HCT116 (cell line): Measurements from ENCODE around the gene TMEFF2. TPM values are rescaled to one million over a fixed set of nuclear protein-coding genes. Genes with fewer than 3 reads are reported as not detected.

Source experiments
- ATAC-seq: fragments of 200-7000 bp; cut with Tn5 transposase; 2 replicates; pipeline ENCODE4 v1.9.1; 2020; ENCODE audit warnings: mild to moderate bottlenecking, moderate library complexity
- BruUV-seq: library from RNA; stranded (reverse); fragments of 400-500 nt; replicated peaks from 2 replicates; lab custom pipeline; 2021; lab: Mats Ljungman, UMichigan
- CTCF ChIA-PET: fragments of 300-600 bp; sonication (Branson Sonifier 250); formaldehyde crosslinking; loops from one replicate; lab custom pipeline; 2021; ENCODE audit warnings: antibody characterized with exemption; lab: Charles Lee
- POLR2A ChIA-PET: fragments of 300-600, 350-600 bp; sonication (Branson Sonifier 250); formaldehyde crosslinking; loops from one replicate; lab custom pipeline; 2021; ENCODE audit warnings: antibody characterized with exemption; lab: Charles Lee
- RAD21 ChIA-PET, 2 experiments: fragments of 300-600 bp; sonication (Branson Sonifier 250); formaldehyde crosslinking; loops; one replicate each; lab custom pipeline; 2023; ENCODE audit warnings: low total read pairs in 2 of 2; ENCODE audit not compliant: uncharacterized antibody in 2 of 2, unreplicated experiment in 2 of 2, low non-redundant PET in 1 of 2; lab: Charles Lee
- DNase-seq: peaks from one replicate; pipeline ENCODE4 v3.0.0-alpha.2; 2010; ENCODE audit warnings: low read depth, low spot score
- H2AFZ ChIP-seq: fragments of 200-600 bp; shearing (Covaris generic), sonication (generic); 2 replicates; pipeline ENCODE4 v1.6.1; 2017; ENCODE audit warnings: low read depth, mixed run types, mixed read lengths, antibody characterized with exemption, low read length; ENCODE audit not compliant: poor library complexity, severe bottlenecking
- H3K27ac ChIP-seq: 2 replicates; pipeline ENCODE4 v1.5.1; 2012; ENCODE audit warnings: low read depth, low read length
- H3K27me3 ChIP-seq: fragments of 200-600 bp; sonication (generic); 2 replicates; pipeline ENCODE4 v1.6.1; 2016; ENCODE audit warnings: mixed run types, low read length, mixed read lengths; ENCODE audit not compliant: insufficient read depth
- H3K36me3 ChIP-seq, 2 experiments: fragments of 200-500 bp in 1 of 2; fragments of 200-600 bp in 1 of 2; sonication (Bioruptor generic) in 1 of 2; sonication (generic) in 1 of 2; 2 replicates each; pipeline versions ENCODE4 v1.5.1 to v1.6.1; 2014 to 2016; ENCODE audit warnings: low read length in 2 of 2, inconsistent platforms in 1 of 2, mixed read lengths in 1 of 2, mixed run types in 1 of 2; ENCODE audit not compliant: insufficient read depth in 2 of 2, control insufficient read depth in 1 of 2
- H3K4me1 ChIP-seq, 2 experiments: fragments of 200-600 bp in 1 of 2; sonication (generic) in 1 of 2; 2 replicates each; pipeline versions ENCODE4 v1.5.1 to v1.6.1; 2012 to 2017; ENCODE audit warnings: low read length in 2 of 2, inconsistent platforms in 1 of 2, mild to moderate bottlenecking in 1 of 2, mixed read lengths in 1 of 2, mixed run types in 1 of 2, moderate library complexity in 1 of 2; ENCODE audit not compliant: insufficient read depth in 2 of 2, control insufficient read depth in 1 of 2
- H3K4me2 ChIP-seq: fragments of 200-600 bp; sonication (generic); 2 replicates; pipeline ENCODE4 v1.6.1; 2017; ENCODE audit warnings: mixed run types, low read length, mixed read lengths
- H3K4me3 ChIP-seq, 2 experiments: fragments of 200-600 bp in 1 of 2; sonication (generic) in 1 of 2; replicated peaks in 1 of 2; 2 replicates each; pipeline ENCODE4 v1.5.1; 2011 to 2016; ENCODE audit warnings: low read length in 2 of 2, control low read depth in 1 of 2, low read depth in 1 of 2, mild to moderate bottlenecking in 1 of 2, mixed read lengths in 1 of 2, mixed run types in 1 of 2
- H3K79me2 ChIP-seq: fragments of 200-600 bp; sonication (generic); 2 replicates; pipeline ENCODE4 v1.6.1; 2017; ENCODE audit warnings: mild to moderate bottlenecking, mixed run types, low read length, moderate library complexity, mixed read lengths; ENCODE audit not compliant: insufficient read depth
- H3K9ac ChIP-seq: fragments of 200-600 bp; sonication (generic); 2 replicates; pipeline ENCODE4 v1.6.1; 2016; ENCODE audit warnings: low read length, mixed read lengths
- H3K9me2 ChIP-seq: fragments of 200-600 bp; sonication (generic), shearing (Covaris generic); 2 replicates; pipeline ENCODE4 v1.6.1; 2017; ENCODE audit warnings: mixed run types, mild to moderate bottlenecking, moderate library complexity; ENCODE audit not compliant: insufficient read depth
- H3K9me3 ChIP-seq, 2 experiments: fragments of 200-500 bp in 1 of 2; fragments of 200-600 bp in 1 of 2; sonication (Bioruptor generic) in 1 of 2; sonication (generic) in 1 of 2; 2 replicates each; pipeline ENCODE4 v1.6.1; 2014 to 2017; ENCODE audit warnings: low read length in 2 of 2, mixed read lengths in 2 of 2, inconsistent platforms in 1 of 2, low read depth in 1 of 2, mild to moderate bottlenecking in 1 of 2, mixed run types in 1 of 2, moderate library complexity in 1 of 2; ENCODE audit not compliant: control insufficient read depth in 1 of 2, insufficient read depth in 1 of 2
- H4K20me1 ChIP-seq: fragments of 200-600 bp; sonication (generic), shearing (Covaris generic); 2 replicates; pipeline ENCODE4 v1.6.1; 2017; ENCODE audit warnings: mixed run types, mild to moderate bottlenecking, moderate library complexity; ENCODE audit not compliant: insufficient read depth
- CBX3 ChIP-seq: IDR thresholded peaks from 2 replicates; pipeline ENCODE4 v1.6.1; 2012; ENCODE audit warnings: low read depth
- CEBPB ChIP-seq: IDR thresholded peaks from 2 replicates; pipeline ENCODE4 v1.6.1; 2012; ENCODE audit warnings: low read depth
- EGR1 ChIP-seq: IDR thresholded peaks from 2 replicates; pipeline ENCODE4 v1.6.1; 2012; ENCODE audit warnings: low read depth
- ELF1 ChIP-seq: IDR thresholded peaks from 2 replicates; pipeline ENCODE4 v1.6.1; 2012; ENCODE audit warnings: low read depth, borderline replicate concordance
- EZH2phosphoT487 ChIP-seq: fragments of 200-600 bp; IDR thresholded peaks from 2 replicates; pipeline ENCODE4 v1.6.1; 2018; ENCODE audit warnings: antibody characterized with exemption, borderline replicate concordance
- FOSL1 ChIP-seq: IDR thresholded peaks from 2 replicates; pipeline ENCODE4 v1.6.1; 2012; ENCODE audit warnings: low read depth
- MAX ChIP-seq: IDR thresholded peaks from 2 replicates; pipeline ENCODE4 v1.6.1; 2012
- POLR2AphosphoS5 ChIP-seq: IDR thresholded peaks from 2 replicates; pipeline ENCODE4 v1.6.1; 2011; ENCODE audit warnings: mild to moderate bottlenecking, low read depth, low read length, moderate library complexity
- REST ChIP-seq: IDR thresholded peaks from 2 replicates; pipeline ENCODE4 v1.6.1; 2012; ENCODE audit warnings: low read depth
- SP1 ChIP-seq: IDR thresholded peaks from 2 replicates; pipeline ENCODE4 v1.6.1; 2012; ENCODE audit warnings: low read depth
- ZFX ChIP-seq: fragments of 450-650 bp; IDR thresholded peaks from 2 replicates; pipeline ENCODE4 v1.6.1; 2017
- ZNF274 ChIP-seq: fragments of 200-500 bp; sonication (Bioruptor generic); IDR thresholded peaks from 2 replicates; pipeline ENCODE4 v1.6.1; 2014; ENCODE audit warnings: mild to moderate bottlenecking, low read depth, low read length, inconsistent platforms
- intact Hi-C: fragments of 100-400 bp; cut with micrococcal nuclease; formaldehyde crosslinking; loops from 2 replicates; pipeline ENCODE4 v1.10.0; 2022
- total RNA-seq: library from RNA; stranded (reverse); gene quantifications from one replicate; pipeline ENCODE4 v1.2.1, GENCODE V29; 2021; ENCODE audit not compliant: unreplicated experiment

TMEFF2 gene
- total RNA-seq, 1 experiment from 2014 or later: not detected

- H3K79me2 ChIP-seq: no peaks in the 10 kb centered on the region
- H3K9me3 ChIP-seq: no peaks in the 10 kb centered on the region
- H3K36me3 ChIP-seq: no peaks in the 10 kb centered on the region
- TF ChIP-seq POLR2AphosphoS5: no peak
- no peak for TF ChIP-seq FOSL1
- TF ChIP-seq CEBPB: no peak
- TF ChIP-seq ZFX: no peak
- H3K9ac ChIP-seq: no peak overlapping the region
- H3K4me3 ChIP-seq: no peak overlapping the region
- no peaks in the 10 kb centered on the region for H3K9me2 ChIP-seq
- POLR2A ChIA-PET: no interaction called here
- H3K4me2 ChIP-seq: no peak overlapping the region
- H3K4me1 ChIP-seq: no peaks in the 10 kb centered on the region; a peak in 1 of 4 replicates
- BruUV-seq: no TSS peak
- H3K27me3 ChIP-seq: no peaks in the 10 kb centered on the region
- H2AFZ ChIP-seq: no peak overlapping the region
- CTCF ChIA-PET: no interaction called here
- intact Hi-C loops: no loop called here
- RAD21 ChIA-PET: no interaction called here
- DNase-seq (no peak), ATAC-seq (no peak)
- no peaks in the 10 kb centered on the region for H4K20me1 ChIP-seq
- H3K27ac ChIP-seq: no peak overlapping the region
Observed at GRCh38 chr2:192025637-192026036, 169.1 kb downstream of the TMEFF2 start.

GRCh38 chr2:192023006-192023405 is 171.7 kb downstream of the TMEFF2 start:
- no peak overlapping the region for H3K9ac ChIP-seq
- intact Hi-C loops: no loop called here
- no peak for ATAC-seq

More at GRCh38 chr2:192023006-192023405, 171.7 kb downstream of the TMEFF2 start:
- Histone ChIP-seq H3K27ac (no peak overlapping the region), H3K4me2 (no peak overlapping the region), H3K36me3 (no peaks in the 10 kb centered on the region), H3K4me3 (no peak overlapping the region), H3K27me3 (no peaks in the 10 kb centered on the region), H3K79me2 (no peaks in the 10 kb centered on the region), H2AFZ (no peak overlapping the region), H3K9me2 (no peaks in the 10 kb centered on the region), H4K20me1 (no peaks in the 10 kb centered on the region), H3K9me3 (no peaks in the 10 kb centered on the region), H3K4me1 (no peaks in the 10 kb centered on the region)
- CTCF ChIA-PET: no interaction called here
- no peak for DNase-seq
- POLR2A ChIA-PET: no interaction called here
- RAD21 ChIA-PET: no interaction called here
- TF ChIP-seq SP1: no peak
- TF ChIP-seq CEBPB: no peak
- TF ChIP-seq ELF1: no peak
- TF ChIP-seq ZFX: no peak
- no peak for TF ChIP-seq REST
- no peak for TF ChIP-seq EZH2phosphoT487
- TF ChIP-seq CBX3: no peak
- no peak for TF ChIP-seq EGR1
- no peak for TF ChIP-seq POLR2AphosphoS5
- no peak for TF ChIP-seq MAX
- no peak for TF ChIP-seq ZNF274
- TF ChIP-seq FOSL1: no peak
- no TSS peak for BruUV-seq
